ENCODE measurements around the gene ANKRD7. TPM values are rescaled to one million over a fixed set of nuclear protein-coding genes. Genes with fewer than 3 reads are reported as not detected.

The ANKRD7 gene, protein sequence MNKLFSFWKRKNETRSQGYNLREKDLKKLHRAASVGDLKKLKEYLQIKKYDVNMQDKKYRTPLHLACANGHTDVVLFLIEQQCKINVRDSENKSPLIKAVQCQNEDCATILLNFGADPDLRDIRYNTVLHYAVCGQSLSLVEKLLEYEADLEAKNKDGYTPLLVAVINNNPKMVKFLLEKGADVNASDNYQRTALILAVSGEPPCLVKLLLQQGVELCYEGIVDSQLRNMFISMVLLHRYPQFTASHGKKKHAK
- 1 to 10 TPM in 3 of 4 donors, not detected in 1; 1.5 to 3.0 (median 2.9) TPM for total RNA-seq

DNA sequence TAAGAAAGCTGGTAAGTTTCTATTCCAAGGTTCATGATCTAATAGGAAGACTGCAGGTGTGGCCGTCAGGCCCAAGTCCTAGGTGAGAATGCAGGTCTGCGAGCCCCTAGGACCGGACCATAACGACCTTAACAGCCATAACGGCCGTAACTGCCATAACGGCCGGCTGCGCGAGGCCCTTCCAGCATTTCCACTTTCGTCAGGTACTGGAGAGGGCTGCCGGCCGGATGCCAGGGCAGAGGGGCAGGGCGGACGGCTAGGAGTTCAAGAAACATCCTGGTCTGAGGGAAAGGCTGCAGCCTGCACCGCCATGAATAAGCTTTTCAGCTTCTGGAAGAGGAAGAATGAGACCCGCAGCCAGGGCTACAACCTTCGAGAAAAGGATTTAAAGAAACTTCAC lies at the start of gene ANKRD7:
TSS of gene ANKRD7 (plus strand) at position 184 of the 400 bp plus-strand sequence. CDS start at position 311, 127 bp downstream.
- WGBS, 2 donors (ENCODE audit: low coverage in 1 of 2) = 84% methylated on average over 10 of the region's 18 CpGs; no CpG with 5 or more reads in 1 of the 2 donors
- no peak within 1 kb of the TSS for H3K4me3 ChIP-seq
- no peaks in the 10 kb centered on the region for H3K4me1 ChIP-seq
- no peaks in the 10 kb centered on the region for H3K36me3 ChIP-seq
- TF ChIP-seq, protein P1, sequence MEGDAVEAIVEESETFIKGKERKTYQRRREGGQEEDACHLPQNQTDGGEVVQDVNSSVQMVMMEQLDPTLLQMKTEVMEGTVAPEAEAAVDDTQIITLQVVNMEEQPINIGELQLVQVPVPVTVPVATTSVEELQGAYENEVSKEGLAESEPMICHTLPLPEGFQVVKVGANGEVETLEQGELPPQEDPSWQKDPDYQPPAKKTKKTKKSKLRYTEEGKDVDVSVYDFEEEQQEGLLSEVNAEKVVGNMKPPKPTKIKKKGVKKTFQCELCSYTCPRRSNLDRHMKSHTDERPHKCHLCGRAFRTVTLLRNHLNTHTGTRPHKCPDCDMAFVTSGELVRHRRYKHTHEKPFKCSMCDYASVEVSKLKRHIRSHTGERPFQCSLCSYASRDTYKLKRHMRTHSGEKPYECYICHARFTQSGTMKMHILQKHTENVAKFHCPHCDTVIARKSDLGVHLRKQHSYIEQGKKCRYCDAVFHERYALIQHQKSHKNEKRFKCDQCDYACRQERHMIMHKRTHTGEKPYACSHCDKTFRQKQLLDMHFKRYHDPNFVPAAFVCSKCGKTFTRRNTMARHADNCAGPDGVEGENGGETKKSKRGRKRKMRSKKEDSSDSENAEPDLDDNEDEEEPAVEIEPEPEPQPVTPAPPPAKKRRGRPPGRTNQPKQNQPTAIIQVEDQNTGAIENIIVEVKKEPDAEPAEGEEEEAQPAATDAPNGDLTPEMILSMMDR (IDR thresholded peaks at IDR 0.05) = no peak
- H3K27me3 ChIP-seq = no peaks in the 10 kb centered on the region
- H3K27ac ChIP-seq = no peak within 1 kb of the TSS
- no peaks in the 10 kb centered on the region for H3K9me3 ChIP-seq
- ATAC-seq = no peak

DNA sequence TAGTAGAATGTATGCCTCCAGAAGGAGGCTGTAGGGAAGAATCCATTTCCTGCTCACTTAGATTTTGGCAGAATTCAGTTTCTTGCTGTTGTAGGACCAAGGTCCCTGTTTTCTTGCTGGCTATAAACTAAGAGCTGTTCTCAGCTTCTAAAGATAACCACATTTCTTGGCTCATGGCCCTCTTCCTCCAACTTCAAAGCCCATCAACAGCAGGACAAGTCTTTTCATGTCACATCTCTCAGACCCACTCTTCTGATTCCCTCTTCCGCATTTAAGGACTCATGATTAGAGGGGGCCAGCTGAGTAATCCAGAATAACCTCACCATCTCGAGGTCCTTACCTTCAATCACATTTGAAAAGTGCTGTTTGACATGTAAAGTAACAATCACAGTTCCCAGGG lies 48.8 kb upstream of the ANKRD7 start:
- no peak for ATAC-seq
- H3K27ac ChIP-seq = no peak overlapping the region
- no peaks in the 10 kb centered on the region for H3K9me3 ChIP-seq
- no peak overlapping the region for H3K4me3 ChIP-seq
- H3K27me3 ChIP-seq = no peaks in the 10 kb centered on the region
- H3K4me1 ChIP-seq = no peaks in the 10 kb centered on the region
- H3K36me3 ChIP-seq = no peaks in the 10 kb centered on the region
- WGBS, 2 donors (ENCODE audit: low coverage in 1 of 2) = 72 to 78% methylated on average over 2 of the region's 2 CpGs
- no peak for TF ChIP-seq POLR2A (IDR thresholded peaks at IDR 0.05)
- no peak for TF ChIP-seq EP300 (IDR thresholded peaks at IDR 0.05)

DNA sequence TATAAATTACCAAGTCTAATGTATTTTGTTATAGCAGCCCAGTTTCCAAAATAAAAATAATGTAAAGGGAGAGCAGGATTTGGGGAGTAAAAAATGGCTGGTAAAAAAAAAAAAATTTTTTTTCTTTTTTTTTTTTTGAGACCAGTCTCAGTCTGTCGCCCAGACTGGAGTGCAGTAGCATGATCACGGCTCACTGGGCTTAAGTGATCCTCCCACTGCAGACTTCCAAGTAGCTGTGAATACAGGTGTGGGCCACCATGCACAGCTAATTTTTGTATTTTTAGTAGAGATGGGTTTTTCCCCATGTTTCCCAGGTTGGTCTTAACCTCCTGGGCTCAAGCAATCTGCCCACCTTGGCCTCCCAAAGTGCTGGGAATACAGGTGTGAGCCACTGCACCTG lies 45.3 kb upstream of the ANKRD7 start:
- Histone ChIP-seq H3K27me3 (no peaks in the 10 kb centered on the region), H3K9me3 (no peaks in the 10 kb centered on the region), H3K4me1 (peaks cover 0 to 5% (median 4%) of the 10 kb centered on the region in 3 donors), H3K27ac (no peak overlapping the region), H3K36me3 (no peaks in the 10 kb centered on the region), H3K4me3 (no peak overlapping the region)
- no peak for ATAC-seq
- TF ChIP-seq POLR2A (IDR thresholded peaks at IDR 0.05) (no peak), EP300 (IDR thresholded peaks at IDR 0.05) (no peak), POLR2AphosphoS5 (IDR thresholded peaks at IDR 0.05) (no peak)
- TF ChIP-seq, protein P1 (IDR thresholded peaks at IDR 0.05) = no peak
- 92% methylated on average over 2 of the region's 2 CpGs; no CpG with 5 or more reads in 1 of the 2 donors for whole genome bisulfite sequencing, 2 donors (ENCODE audit: low coverage in 1 of 2)

DNA sequence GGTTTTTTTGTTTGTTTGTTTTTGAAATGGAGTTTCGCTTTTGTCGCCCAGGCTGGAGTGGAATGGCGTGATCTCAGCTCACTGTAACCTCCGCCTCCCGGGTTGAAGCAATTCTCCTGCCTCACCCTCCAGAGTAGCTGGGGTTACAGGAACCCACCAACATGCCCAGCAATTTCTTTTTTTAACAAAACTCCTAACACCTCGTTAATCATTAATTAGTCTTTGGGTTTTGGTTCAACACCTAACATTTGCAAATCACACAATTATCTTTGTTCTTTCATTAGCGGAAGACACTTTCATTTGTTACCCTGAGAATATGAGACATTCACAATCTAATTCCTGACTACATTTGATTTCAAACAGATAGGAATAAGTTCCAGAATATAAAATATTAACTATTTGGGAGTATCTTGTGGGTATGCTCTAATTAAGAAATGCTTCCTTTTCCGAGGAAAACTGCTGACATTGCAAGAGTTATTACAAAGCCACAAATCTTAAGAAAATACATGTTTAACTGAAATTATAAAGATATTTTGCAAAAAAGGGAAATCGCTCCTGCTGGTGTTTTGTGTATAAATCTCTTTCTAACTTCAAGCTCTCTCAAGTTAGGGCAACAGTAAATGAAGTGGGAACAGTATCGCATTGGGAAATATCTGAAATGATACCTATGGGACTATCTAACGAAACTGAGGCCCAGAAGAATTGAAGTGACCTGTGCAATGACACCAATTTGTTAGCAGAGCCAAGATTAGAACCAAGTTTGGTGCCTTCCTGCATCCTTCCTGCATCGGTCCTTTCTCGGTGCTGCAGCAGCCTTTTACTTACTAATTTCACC lies 41.7 kb upstream of the ANKRD7 start:
- H3K27ac ChIP-seq = peak overlapping the region; percentile 83 to 94 (median 93)

DNA sequence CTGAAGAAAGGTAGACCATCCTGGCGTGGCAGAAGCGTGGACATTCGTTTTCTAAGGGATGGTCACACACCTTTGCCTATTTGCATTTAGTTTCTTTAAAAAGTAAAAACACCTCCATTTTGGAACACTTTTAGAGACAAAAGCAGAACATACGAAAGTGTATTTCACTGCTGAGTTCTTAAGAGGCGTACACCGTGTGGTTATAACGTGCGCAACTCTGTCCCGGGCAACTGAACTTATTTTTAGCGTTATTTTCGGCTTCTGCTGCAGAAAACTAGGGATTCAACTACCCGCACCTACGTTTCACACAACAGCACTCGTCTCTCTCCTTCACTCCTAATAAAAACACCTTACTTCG lies 41.1 kb upstream of the ANKRD7 start:
- Histone ChIP-seq H3K4me3 (peak overlapping the region; percentile 72 to 79), H3K4me1 (peaks cover 10 to 36% (median 14%) of the 10 kb centered on the region in 3 donors), H3K27ac (peak overlapping the region; percentile 83 to 94 (median 93)), H3K9me3 (no peaks in the 10 kb centered on the region), H3K27me3 (no peaks in the 10 kb centered on the region), H3K36me3 (peaks cover 0 to 9% of the 10 kb centered on the region in 2 donors)
- TF ChIP-seq, protein P1 (IDR thresholded peaks at IDR 0.05) = no peak
- TF ChIP-seq POLR2AphosphoS5 (IDR thresholded peaks at IDR 0.05) (no peak), EP300 (IDR thresholded peaks at IDR 0.05) (no peak), POLR2A (IDR thresholded peaks at IDR 0.05) (no peak)
- ATAC-seq = peak; percentile 1
- WGBS, 2 donors (ENCODE audit: low coverage in 1 of 2) = 0 to 1% methylated on average over 15 of the region's 15 CpGs

More for the DNA sequence above, 41.7 kb upstream of the ANKRD7 start:
- H3K4me3 ChIP-seq = peak overlapping the region; percentile 72 to 79
- H3K9me3 ChIP-seq = no peaks in the 10 kb centered on the region
- TF ChIP-seq, protein P1 (IDR thresholded peaks at IDR 0.05) = no peak
- TF ChIP-seq EP300 (IDR thresholded peaks at IDR 0.05) (no peak), POLR2AphosphoS5 (IDR thresholded peaks at IDR 0.05) (no peak), POLR2A (IDR thresholded peaks at IDR 0.05) (no peak)
- peaks cover 0 to 3% of the 10 kb centered on the region in 2 donors for H3K36me3 ChIP-seq
- H3K4me1 ChIP-seq = peaks cover 10 to 36% (median 14%) of the 10 kb centered on the region in 3 donors
- ATAC-seq = no peak
- WGBS, 2 donors (ENCODE audit: low coverage in 1 of 2) = 62 to 77% methylated on average over 11 to 13 of the region's 13 CpGs
- no peaks in the 10 kb centered on the region for H3K27me3 ChIP-seq
